NCI-H2196 (cell line): ENCODE measurements around the gene PXDN.
"Not testable (repeated sequence)": the region's sequence is repeated elsewhere in the genome, so short reads cannot be mapped to it uniquely, and the experiment has no call there.

Experiments used
- DNase-seq: peaks from one replicate; lab custom pipeline; 2025; ENCODE audit not compliant: unreplicated experiment; lab: John Stamatoyannopoulos, UW

The PXDN gene

GRCh38 chr2:1638281-1638860, 105.9 kb downstream of the PXDN start:
- no peak for DNase-seq

GRCh38 chr2:1636791-1637415, 107.4 kb downstream of the PXDN start:
- no peak for DNase-seq

GRCh38 chr2:1635823-1636222, 108.5 kb downstream of the PXDN start:
- no peak for DNase-seq

- DNase-seq: no peak
These were observed 109.5 kb downstream of the PXDN start for GRCh38 chr2:1634681-1635341.

GRCh38 chr2:1633936-1634587, 110.3 kb downstream of the PXDN start:
- no peak for DNase-seq

GRCh38 chr2:1633092-1633671, 111.1 kb downstream of the PXDN start:
- DNase-seq: no peak

- DNase-seq: no peak
These were observed 111.8 kb downstream of the PXDN start for GRCh38 chr2:1632510-1632909.

- no peak for DNase-seq
These were observed 112.3 kb downstream of the PXDN start for GRCh38 chr2:1632002-1632348.

GRCh38 chr2:1631292-1632001, 112.9 kb downstream of the PXDN start:
- DNase-seq: no peak

GRCh38 chr2:1628893-1629292, 115.4 kb downstream of the PXDN start:
- DNase-seq: peak; percentile 20

- DNase-seq: no peak
These were observed 116.5 kb downstream of the PXDN start for GRCh38 chr2:1627628-1628381.

GRCh38 chr2:1626271-1626681, 118.0 kb downstream of the PXDN start:
- no peak for DNase-seq

GRCh38 chr2:1625281-1626001, 118.9 kb downstream of the PXDN start:
- DNase-seq: no peak

- no peak for DNase-seq
These were observed 120.3 kb downstream of the PXDN start for GRCh38 chr2:1623906-1624445.

GRCh38 chr2:1622521-1623200, 121.7 kb downstream of the PXDN start:
- no peak for DNase-seq

- not testable (repeated sequence) for DNase-seq
These were observed 122.3 kb downstream of the PXDN start for GRCh38 chr2:1621976-1622375.

GRCh38 chr2:1621501-1621900, 122.8 kb downstream of the PXDN start:
- DNase-seq: no peak

GRCh38 chr2:1621041-1621440, 123.3 kb downstream of the PXDN start:
- no peak for DNase-seq

- no peak for DNase-seq
These were observed 124.2 kb downstream of the PXDN start for GRCh38 chr2:1620081-1620480.
